Mesenteric fat pad (tissue), 1 donor: ENCODE results near the gene KRT77. TPM values are rescaled to one million over a fixed set of nuclear protein-coding genes. Genes with fewer than 3 reads are reported as not detected.
"Not testable (repeated sequence)": the region's sequence is repeated elsewhere in the genome, so short reads cannot be mapped to it uniquely, and the experiment has no call there.

Experiments
- DNase-seq: peaks from one replicate; pipeline ENCODE4 v3.0.0-alpha.2; 2020; ENCODE audit warnings: low spot score
- total RNA-seq: library from RNA; stranded (reverse); fragmentation: NEBNext Ultra II Directional; extraction: Animal tissue kit (Norgen Biotek cat#: 25700); gene quantifications from one replicate; pipeline ENCODE4 v1.2.1, GENCODE V29; 2021
- donor health status: DM: yes; HTN: yes; CAD: no.

The KRT77 gene
- total RNA-seq, 1 donor from 2014 or later, result not detected

- no peak for DNase-seq
Observed at GRCh38 chr12:52724384-52724783, 21.1 kb upstream of the KRT77 start.

GRCh38 chr12:52722680-52723079 lies 19.4 kb upstream of the KRT77 start:
- no peak for DNase-seq

- no peak for DNase-seq
Observed at GRCh38 chr12:52721838-52722470, 18.6 kb upstream of the KRT77 start.

- DNase-seq, result no peak
Observed at GRCh38 chr12:52720365-52720886, 17.1 kb upstream of the KRT77 start.

GRCh38 chr12:52716061-52716460 lies 12.7 kb upstream of the KRT77 start:
- DNase-seq, result no peak

- DNase-seq, result no peak
Observed at GRCh38 chr12:52715416-52715815, 12.1 kb upstream of the KRT77 start.

- DNase-seq, result no peak
Observed at GRCh38 chr12:52714887-52715281, 11.6 kb upstream of the KRT77 start.

GRCh38 chr12:52713960-52714886 lies 10.9 kb upstream of the KRT77 start:
- no peak for DNase-seq

- not testable (repeated sequence) for DNase-seq
Observed at GRCh38 chr12:52712122-52712521, 8.8 kb upstream of the KRT77 start.

GRCh38 chr12:52710730-52711129 lies 7.4 kb upstream of the KRT77 start:
- DNase-seq, result no peak

GRCh38 chr12:52708010-52708409 lies 4.7 kb upstream of the KRT77 start:
- no peak for DNase-seq

GRCh38 chr12:52704464-52704863 lies 1.1 kb upstream of the KRT77 start:
- DNase-seq, result no peak

- no peak for DNase-seq
Observed at GRCh38 chr12:52703878-52704277, 554 bp upstream of the KRT77 start.

- DNase-seq, result no peak
Observed at GRCh38 chr12:52702338-52702737, 986 bp downstream of the KRT77 start.

GRCh38 chr12:52701281-52701680 lies 2.0 kb downstream of the KRT77 start:
- no peak for DNase-seq

GRCh38 chr12:52699960-52700359 lies 3.4 kb downstream of the KRT77 start:
- DNase-seq, result no peak

GRCh38 chr12:52699373-52699772 lies 4.0 kb downstream of the KRT77 start:
- DNase-seq, result no peak

- no peak for DNase-seq
Observed at GRCh38 chr12:52698651-52699340, 4.5 kb downstream of the KRT77 start.

GRCh38 chr12:52697058-52697582 lies 6.2 kb downstream of the KRT77 start:
- DNase-seq, result no peak

- no peak for DNase-seq
Observed at GRCh38 chr12:52696588-52696987, 6.7 kb downstream of the KRT77 start.

GRCh38 chr12:52695039-52695438 lies 8.3 kb downstream of the KRT77 start:
- no peak for DNase-seq

- no peak for DNase-seq
Observed at GRCh38 chr12:52694151-52694550, 9.2 kb downstream of the KRT77 start.
